Liver (tissue), 3 donors: Measurements from ENCODE around the gene ROPN1L.

Source experiments
- RAD21 ChIP-seq, 2 donors: IDR thresholded peaks; 2 replicates each; pipeline ENCODE4 v1.6.1; 2016; ENCODE audit warnings: antibody characterized with exemption in 2 of 2, mild to moderate bottlenecking in 2 of 2
- YY1 ChIP-seq: IDR thresholded peaks from 2 replicates; pipeline ENCODE4 v1.6.1; 2016; ENCODE audit warnings: antibody characterized with exemption, mild to moderate bottlenecking
- TF ChIP-seq, protein P1 (sequence below): fragments of 150-350 bp; IDR thresholded peaks from 2 replicates; pipeline ENCODE4 v1.5.1; 2017; ENCODE audit warnings: improper control_type of control experiment, low read depth, low read length; ENCODE audit not compliant: missing input control
- donor health status: healthy.
- donor health status: healthy.

DNA sequence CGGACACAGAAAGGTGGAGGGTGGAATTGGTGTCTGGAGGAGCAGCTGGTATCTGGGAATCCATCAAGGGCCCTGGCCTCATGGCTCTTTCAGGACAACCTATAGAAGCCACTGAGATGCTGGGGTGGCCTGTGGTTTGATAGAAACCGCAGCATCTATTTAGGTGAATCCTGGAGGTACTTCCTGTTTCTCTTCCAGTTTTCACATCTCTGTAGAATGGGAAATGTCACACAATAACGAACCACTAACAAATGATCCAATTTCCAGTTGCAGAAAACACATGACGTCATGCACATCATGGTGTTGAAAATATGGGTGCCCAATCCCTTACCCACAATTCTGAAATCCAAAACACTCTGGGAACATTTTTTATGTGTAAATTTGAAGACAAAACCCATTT, 52.2 kb downstream of the ROPN1L start:
- TF ChIP-seq, protein P1, sequence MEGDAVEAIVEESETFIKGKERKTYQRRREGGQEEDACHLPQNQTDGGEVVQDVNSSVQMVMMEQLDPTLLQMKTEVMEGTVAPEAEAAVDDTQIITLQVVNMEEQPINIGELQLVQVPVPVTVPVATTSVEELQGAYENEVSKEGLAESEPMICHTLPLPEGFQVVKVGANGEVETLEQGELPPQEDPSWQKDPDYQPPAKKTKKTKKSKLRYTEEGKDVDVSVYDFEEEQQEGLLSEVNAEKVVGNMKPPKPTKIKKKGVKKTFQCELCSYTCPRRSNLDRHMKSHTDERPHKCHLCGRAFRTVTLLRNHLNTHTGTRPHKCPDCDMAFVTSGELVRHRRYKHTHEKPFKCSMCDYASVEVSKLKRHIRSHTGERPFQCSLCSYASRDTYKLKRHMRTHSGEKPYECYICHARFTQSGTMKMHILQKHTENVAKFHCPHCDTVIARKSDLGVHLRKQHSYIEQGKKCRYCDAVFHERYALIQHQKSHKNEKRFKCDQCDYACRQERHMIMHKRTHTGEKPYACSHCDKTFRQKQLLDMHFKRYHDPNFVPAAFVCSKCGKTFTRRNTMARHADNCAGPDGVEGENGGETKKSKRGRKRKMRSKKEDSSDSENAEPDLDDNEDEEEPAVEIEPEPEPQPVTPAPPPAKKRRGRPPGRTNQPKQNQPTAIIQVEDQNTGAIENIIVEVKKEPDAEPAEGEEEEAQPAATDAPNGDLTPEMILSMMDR = no peak
- no peak for TF ChIP-seq RAD21 (IDR thresholded peaks at IDR 0.05)
- TF ChIP-seq YY1 = no peak
